Measurements from ENCODE around the gene PTPN11. TPM values are rescaled to one million over a fixed set of nuclear protein-coding genes. Genes with fewer than 3 reads are reported as not detected.

Gene PTPN11
- total and polyA plus RNA-seq, 2 of the 13 experiments (the other 11 are each of a cell fraction or from before 2014, with no cell fraction given): 30.0 to 63.5 TPM

- 93% methylated on average over 3 of the region's 3 CpGs for WGBS (ENCODE audit: low lambda C conversion rate)
- peaks cover 77% of the 10 kb centered on the region for H3K79me2 ChIP-seq (ENCODE audit: insufficient read depth, low read length)
- H3K9me3 ChIP-seq (ENCODE audit: low read length): no peaks in the 10 kb centered on the region
- no peak for TF ChIP-seq ZNF235 (CRISPR knock-in tag; IDR thresholded peaks at IDR 0.05; ENCODE audit: borderline replicate concordance)
- TF ChIP-seq FOXK2 (IDR thresholded peaks at IDR 0.05): no peak
- FAIRE-seq (no peak), DNase-seq (ENCODE audit: low spot score) (no peak), ATAC-seq (no peak)
- peaks cover 5% of the 10 kb centered on the region; the same call in 1 of the 2 replicates for H4K20me1 ChIP-seq (ENCODE audit: insufficient read depth, low read length)
- intact Hi-C loops (cut with micrococcal nuclease; ENCODE audit: unreplicated experiment) (no loop called here), in situ Hi-C loops (cut with HindIII; ENCODE audit: extremely low pct_ligation_motif_present, low pct_unique_long_range_greater_than_20kb) (no loop called here)
- ChIA-PET POLR2A (no interaction called here), CTCF (ENCODE audit: low intra/inter-chr PET ratio, low total read pairs) (no interaction called here)
- H2AFZ ChIP-seq (ENCODE audit: low read length): no peak overlapping the region
- H3K36me3 ChIP-seq (replicated peaks in 1 of 2; ENCODE audit: control insufficient read depth in 1 of 2, insufficient read depth in 2 of 2, low read length in 2 of 2): no peaks in the 10 kb centered on the region; a peak in 1 of 5 replicates
- H3K9ac ChIP-seq (ENCODE audit: insufficient read depth, low read depth, low read length): no peak overlapping the region
- BruUV-seq (replicated peaks): no TSS peak
- no peaks in the 10 kb centered on the region; a peak in 1 of 5 replicates for H3K27me3 ChIP-seq (ENCODE audit: control insufficient read depth in 1 of 2, insufficient read depth in 2 of 2, low read length in 2 of 2)
- peaks cover 56% of the 10 kb centered on the region for H3K4me1 ChIP-seq (ENCODE audit: insufficient read depth, low read length)
- H3K4me2 ChIP-seq (ENCODE audit: low read depth, low read length): no peak overlapping the region
- H3K4me3 ChIP-seq (replicated peaks in 1 of 3; ENCODE audit: insufficient read depth in 1 of 3, low read depth in 2 of 3, low read length in 3 of 3): no peak overlapping the region
- no peak overlapping the region for H3K27ac ChIP-seq (ENCODE audit: extremely low read length, insufficient read depth, low read length)
These were observed 5.4 kb downstream of the PTPN11 start for GRCh38 chr12:112424126-112424525.

DNA sequence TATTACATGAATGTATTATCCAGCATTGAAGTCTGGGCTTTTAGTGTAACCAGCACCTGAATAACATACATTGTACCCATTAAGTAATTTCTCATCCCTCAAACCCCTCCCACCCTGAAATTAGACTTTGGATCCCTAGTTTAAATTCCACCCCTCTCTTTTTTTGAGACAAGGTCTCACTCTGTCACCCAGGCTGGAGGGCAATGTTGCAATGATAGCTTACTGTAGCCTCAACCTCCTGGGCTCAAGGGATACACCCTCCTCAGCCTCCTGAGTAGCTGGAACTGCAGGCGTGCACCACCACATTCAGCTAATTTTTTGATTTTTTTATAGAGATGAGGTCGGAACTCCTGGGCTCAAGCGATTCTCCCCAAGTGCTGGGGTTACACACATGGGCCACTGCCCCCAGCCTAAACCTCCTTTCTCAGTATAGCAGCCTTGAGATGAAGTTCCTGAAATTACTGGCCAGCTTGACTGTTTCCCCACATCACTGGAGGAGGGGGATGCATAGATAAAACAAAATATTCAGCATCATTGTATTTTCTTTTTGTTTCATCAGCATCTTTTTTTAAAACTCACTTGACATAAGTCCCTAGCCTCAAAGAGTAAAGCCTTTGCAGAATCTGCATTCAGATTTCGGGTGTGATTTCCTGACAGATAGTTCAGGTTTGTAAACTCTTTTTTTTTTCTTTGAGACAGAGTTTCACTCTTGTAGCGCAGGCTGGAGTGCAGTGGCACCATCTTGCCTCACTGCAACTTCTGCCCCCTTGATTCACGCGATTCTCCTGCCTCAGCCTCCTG lies 7.0 kb downstream of the PTPN11 start:
- H3K36me3 ChIP-seq (replicated peaks in 1 of 2; ENCODE audit: control insufficient read depth in 1 of 2, insufficient read depth in 2 of 2, low read length in 2 of 2): peaks cover 0 to 7% of the 10 kb centered on the region in 2 experiments; a peak in 2 of 5 replicates
- H3K4me2 ChIP-seq (ENCODE audit: low read depth, low read length): no peak overlapping the region
- CTCF ChIA-PET (ENCODE audit: low intra/inter-chr PET ratio, low total read pairs): no interaction called here
- BruUV-seq (replicated peaks): no TSS peak
- H3K4me3 ChIP-seq (replicated peaks in 1 of 3; ENCODE audit: insufficient read depth in 1 of 3, low read depth in 2 of 3, low read length in 3 of 3): no peak overlapping the region
- POLR2A ChIA-PET: no interaction called here
- peaks cover 5% of the 10 kb centered on the region; the same call in 1 of the 2 replicates for H4K20me1 ChIP-seq (ENCODE audit: insufficient read depth, low read length)
- intact Hi-C loops (cut with micrococcal nuclease; ENCODE audit: unreplicated experiment): no loop called here
- 98% methylated on average over 7 of the region's 7 CpGs for WGBS (ENCODE audit: low lambda C conversion rate)
- H3K9ac ChIP-seq (ENCODE audit: insufficient read depth, low read depth, low read length): no peak overlapping the region
- FAIRE-seq: peak; percentile 49
- no peak overlapping the region for H3K27ac ChIP-seq (ENCODE audit: extremely low read length, insufficient read depth, low read length)
- no peaks in the 10 kb centered on the region for H3K9me3 ChIP-seq (ENCODE audit: low read length)
- in situ Hi-C loops (cut with HindIII; ENCODE audit: extremely low pct_ligation_motif_present, low pct_unique_long_range_greater_than_20kb): no loop called here
- H3K4me1 ChIP-seq (ENCODE audit: insufficient read depth, low read length): peaks cover 44% of the 10 kb centered on the region
- peak; percentile 46 for DNase-seq (ENCODE audit: low spot score)
- peak; percentile 51; the same call in 2 of the 3 replicates for ATAC-seq
- H3K79me2 ChIP-seq (ENCODE audit: insufficient read depth, low read length): peaks cover 67% of the 10 kb centered on the region
- no peaks in the 10 kb centered on the region for H3K27me3 ChIP-seq (ENCODE audit: control insufficient read depth in 1 of 2, insufficient read depth in 2 of 2, low read length in 2 of 2)
- H2AFZ ChIP-seq (ENCODE audit: low read length): no peak overlapping the region
- TF ChIP-seq DDIT3 (CRISPR knock-in tag; IDR thresholded peaks at IDR 0.05) (no peak), ZMYM3 (CRISPR knock-in tag; IDR thresholded peaks at IDR 0.05) (0 out of 2 replicates have a peak, but pooled peaks have one; percentile 37), HNF4A (CRISPR knock-in tag; IDR thresholded peaks at IDR 0.05) (peak; percentile 54), ZNF180 (CRISPR knock-in tag; IDR thresholded peaks at IDR 0.05; ENCODE audit: borderline replicate concordance, low read depth) (no peak), NCOR1 (IDR thresholded peaks at IDR 0.05; ENCODE audit: borderline replicate concordance, low read length) (peak; percentile 60; the same call in 1 of the 2 replicates), ZSCAN29 (CRISPR knock-in tag; conservative IDR thresholded peaks at IDR 0.05) (no peak), MAFF (IDR thresholded peaks at IDR 0.05; ENCODE audit: low read depth, low read length) (0 out of 2 replicates have a peak, but pooled peaks have one; percentile 12), ZKSCAN8 (CRISPR knock-in tag; IDR thresholded peaks at IDR 0.05; ENCODE audit: borderline replicate concordance) (no peak), CEBPB (IDR thresholded peaks at IDR 0.05; ENCODE audit: borderline replicate concordance, low read depth, low read length) (peak; percentile 25; the same call in 1 of the 2 replicates), ZC3H13 (CRISPR knock-in tag; IDR thresholded peaks at IDR 0.05) (no peak), SPEN (CRISPR knock-in tag; IDR thresholded peaks at IDR 0.05; ENCODE audit: low read depth) (no peak), ZNF138 (CRISPR knock-in tag; IDR thresholded peaks at IDR 0.05; ENCODE audit: low read depth) (no peak)
- TF ChIP-seq, protein P1, sequence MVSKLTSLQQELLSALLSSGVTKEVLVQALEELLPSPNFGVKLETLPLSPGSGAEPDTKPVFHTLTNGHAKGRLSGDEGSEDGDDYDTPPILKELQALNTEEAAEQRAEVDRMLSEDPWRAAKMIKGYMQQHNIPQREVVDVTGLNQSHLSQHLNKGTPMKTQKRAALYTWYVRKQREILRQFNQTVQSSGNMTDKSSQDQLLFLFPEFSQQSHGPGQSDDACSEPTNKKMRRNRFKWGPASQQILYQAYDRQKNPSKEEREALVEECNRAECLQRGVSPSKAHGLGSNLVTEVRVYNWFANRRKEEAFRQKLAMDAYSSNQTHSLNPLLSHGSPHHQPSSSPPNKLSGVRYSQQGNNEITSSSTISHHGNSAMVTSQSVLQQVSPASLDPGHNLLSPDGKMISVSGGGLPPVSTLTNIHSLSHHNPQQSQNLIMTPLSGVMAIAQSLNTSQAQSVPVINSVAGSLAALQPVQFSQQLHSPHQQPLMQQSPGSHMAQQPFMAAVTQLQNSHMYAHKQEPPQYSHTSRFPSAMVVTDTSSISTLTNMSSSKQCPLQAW (CRISPR knock-in tag; IDR thresholded peaks at IDR 0.05): no peak
